K562 (cell line): ENCODE measurements around the gene SPECC1L. TPM values are rescaled to one million over a fixed set of nuclear protein-coding genes. Genes with fewer than 3 reads are reported as not detected.

ENCODE experiments used
- ATAC-seq: fragments of 200-7000 bp; cut with Tn5 transposase; 3 replicates; pipeline ENCODE4 v1.9.1; 2020; ENCODE audit warnings: moderate library complexity
- BruUV-seq: library from RNA; stranded (reverse); fragments of 400-500 nt; replicated peaks from 2 replicates; lab custom pipeline; 2021; lab: Mats Ljungman, UMichigan
- CTCF ChIA-PET: fragments of 300-600 bp; formaldehyde crosslinking; extraction: SDS; loops from one replicate; lab custom pipeline; 2021; ENCODE audit warnings: low intra/inter-chr PET ratio; lab: Yijun Ruan, JAX
- POLR2A ChIA-PET: fragments of 300-600, 350-650 bp; sonication (Branson Sonifier 250); formaldehyde crosslinking; extraction: SDS; loops from one replicate; lab custom pipeline; 2021; ENCODE audit warnings: antibody characterized with exemption, inconsistent platforms; lab: Yijun Ruan, JAX
- DNase-seq, 4 experiments: peaks; one replicate each; pipeline versions ENCODE4 v3.0.0 to v3.0.0-alpha.2; 2011 to 2018; ENCODE audit warnings: low spot score in 3 of 4, mixed read lengths in 3 of 4; ENCODE audit errors: extremely low read depth in 1 of 4
- FAIRE-seq: peaks from 2 replicates; lab custom pipeline; 2011; peaks lifted over from hg19 to GRCh38; lab: Jason Lieb, UNC
- H2AFZ ChIP-seq: 2 replicates; pipeline ENCODE4 v1.6.0; 2011; ENCODE audit warnings: low read depth, low read length, control low read depth, inconsistent platforms
- H3K27ac ChIP-seq: fragments of 200-600 bp; 3 replicates; pipeline ENCODE4 v1.8.0; 2011; ENCODE audit warnings: low read depth, mild to moderate bottlenecking, control low read depth, inconsistent platforms, low read length, moderate library complexity, mixed read lengths; ENCODE audit errors: extremely low read depth
- H3K27me3 ChIP-seq, 2 experiments: fragments of 300-600 bp in 1 of 2; 2 replicates in 1 of 2; 3 replicates in 1 of 2; pipeline versions ENCODE4 v1.6.0 to v1.8.0; 2011; ENCODE audit warnings: inconsistent platforms in 2 of 2, low read length in 2 of 2, mild to moderate bottlenecking in 1 of 2, mixed read lengths in 1 of 2, moderate library complexity in 1 of 2; ENCODE audit not compliant: control insufficient read depth in 2 of 2, insufficient read depth in 2 of 2
- H3K36me3 ChIP-seq: fragments of 300-600 bp; 3 replicates; pipeline ENCODE4 v1.8.0; 2011; ENCODE audit warnings: mild to moderate bottlenecking, low read length, inconsistent platforms; ENCODE audit not compliant: control insufficient read depth, insufficient read depth
- H3K4me1 ChIP-seq, 2 experiments: fragments of 200-600 bp in 1 of 2; replicated peaks in 1 of 2; 2 replicates in 1 of 2; 3 replicates in 1 of 2; pipeline versions ENCODE4 v1.5.1 to v1.8.0; 2011; ENCODE audit warnings: inconsistent platforms in 2 of 2, low read length in 2 of 2, mild to moderate bottlenecking in 1 of 2, mixed read lengths in 1 of 2, moderate library complexity in 1 of 2; ENCODE audit not compliant: control insufficient read depth in 2 of 2, insufficient read depth in 2 of 2
- H3K4me2 ChIP-seq: 2 replicates; pipeline ENCODE4 v1.6.1; 2011; ENCODE audit warnings: low read length, control low read depth, inconsistent platforms, mixed read lengths; ENCODE audit not compliant: insufficient read depth
- H3K4me3 ChIP-seq: fragments of 200-600 bp; sonication (generic), shearing (Covaris generic); 2 replicates; pipeline ENCODE4 v1.5.1; 2016; ENCODE audit warnings: control low read depth, inconsistent platforms
- H3K79me2 ChIP-seq: fragments of 200-600 bp; 3 replicates; pipeline ENCODE4 v1.8.0; 2011; ENCODE audit warnings: low read length, inconsistent platforms; ENCODE audit not compliant: control insufficient read depth, insufficient read depth
- H3K9ac ChIP-seq, 2 experiments: 2 replicates each; pipeline versions ENCODE4 v1.6.0 to v1.6.1; 2011; ENCODE audit warnings: low read depth in 2 of 2, low read length in 2 of 2, control low read depth in 1 of 2, inconsistent platforms in 1 of 2, mild to moderate bottlenecking in 1 of 2, mixed read lengths in 1 of 2; ENCODE audit not compliant: insufficient read depth in 1 of 2
- H3K9me1 ChIP-seq: one replicate; pipeline ENCODE4 v1.6.0; 2011; ENCODE audit warnings: inconsistent platforms, mild to moderate bottlenecking, low read length, moderate library complexity; ENCODE audit not compliant: control insufficient read depth, insufficient read depth
- H3K9me3 ChIP-seq: replicated peaks from 2 replicates; pipeline ENCODE4 v1.5.1; 2011; ENCODE audit warnings: low read depth, low read length, inconsistent platforms; ENCODE audit not compliant: control insufficient read depth, insufficient read depth
- H4K20me1 ChIP-seq: replicated peaks from 2 replicates; pipeline ENCODE4 v1.6.1; 2011; ENCODE audit warnings: low read length, inconsistent platforms, mixed read lengths; ENCODE audit not compliant: control insufficient read depth, insufficient read depth
- ARHGAP35 ChIP-seq: fragments of 450-650 bp; IDR thresholded peaks from 2 replicates; pipeline ENCODE4 v1.6.1; 2018; ENCODE audit not compliant: partially characterized antibody
- CEBPG ChIP-seq, 3 experiments: fragments of 200-800 bp in 1 of 3; sonication (Bioruptor generic) in 1 of 3; sonication (generic) in 1 of 3; formaldehyde crosslinking in 1 of 3; IDR thresholded peaks in 2 of 3; conservative IDR thresholded peaks in 1 of 3; 2 replicates each; pipeline versions ENCODE4 v1.6.1 to v1.8.0; 2016 to 2022; ENCODE audit warnings: missing compliant biosample characterization in 2 of 3, missing genetic modification characterization in 2 of 3, mild to moderate bottlenecking in 1 of 3, missing genetic modification reagents in 1 of 3
- RBM34 ChIP-seq: fragments of 200-400 bp; formaldehyde crosslinking; IDR thresholded peaks from 2 replicates; pipeline ENCODE4 v1.6.1; 2018; ENCODE audit warnings: low read length, borderline replicate concordance; ENCODE audit not compliant: insufficient read depth
- TARDBP ChIP-seq: fragments of 450-650 bp; IDR thresholded peaks from 2 replicates; pipeline ENCODE4 v1.6.1; 2016
- WGBS: fragments of 100-300 bp; shearing (Covaris generic); methylation state at CpG from one replicate; pipeline ENCODE4 v1.1.6; 2016; ENCODE audit warnings: low coverage, mixed read lengths; ENCODE audit not compliant: insufficient coverage; ENCODE audit errors: missing lambda C conversion rate; 5-methylcytosine and 5-hydroxymethylcytosine counted together
- in situ Hi-C: fragments of 300-500 bp; cut with MboI; formaldehyde crosslinking; loops from 4 replicates; pipeline ENCODE4 v1.15.0; 2018; ENCODE audit warnings: inconsistent platforms, mixed read lengths
- intact Hi-C: fragments of 100-400 bp; cut with micrococcal nuclease; formaldehyde crosslinking; loops from 2 replicates; pipeline ENCODE4 v1.14.2; 2022
- polyA plus RNA-seq, 8 experiments: library from polyadenylated mRNA; depleted of rRNA in 4 of 8; stranded (reverse) in 5 of 8; unstranded in 3 of 8; fragments of >200 nt; fragmentation: Nextera tagmentation in 2 of 8; fragmentation: Illumina TruSeq in 1 of 8; extraction: Ambion mirVana in 2 of 8; extraction: Trizol in 1 of 8; gene quantifications; 2 replicates each; pipeline versions ENCODE4 v1.2.1 to v1.2.3, GENCODE V29; 2011 to 2014; ENCODE audit warnings: inconsistent platforms in 1 of 8, missing spikeins in 1 of 8
- total RNA-seq, 7 experiments: library from RNA; depleted of rRNA in 6 of 7; stranded (reverse); fragments of >200 nt in 6 of 7; fragmentation: Illumina TruSeq in 2 of 7; extraction: Trizol in 2 of 7; gene quantifications; 2 replicates each; pipeline versions ENCODE4 v1.2.1 to v1.2.3, GENCODE V29; 2011 to 2021; ENCODE audit warnings: low replicate concordance in 1 of 7
- TF ChIP-seq, protein P1 (sequence below): fragments of 250-450 bp; sonication (Bioruptor Pico); IDR thresholded peaks from 2 replicates; pipeline ENCODE4 v1.6.1; 2021; ENCODE audit warnings: mild to moderate bottlenecking
- TF ChIP-seq, protein P2 (sequence below): fragments of 250-450 bp; sonication (Bioruptor Pico); IDR thresholded peaks from 2 replicates; pipeline ENCODE4 v1.8.0; 2021; ENCODE audit warnings: mild to moderate bottlenecking, moderate library complexity
- TF ChIP-seq, protein P3 (sequence below): fragments of 450-650 bp; IDR thresholded peaks from 2 replicates; pipeline ENCODE4 v1.7.1; 2018; ENCODE audit warnings: mild to moderate bottlenecking, low read depth; ENCODE audit not compliant: partially characterized antibody
- TF ChIP-seq, protein P4 (sequence below), 3 experiments: IDR thresholded peaks in 2 of 3; conservative IDR thresholded peaks in 1 of 3; 2 replicates each; pipeline ENCODE4 v1.5.1; 2011 to 2012; ENCODE audit warnings: low read length in 3 of 3, mild to moderate bottlenecking in 3 of 3, control low read depth in 2 of 3, improper control_type of control experiment in 1 of 3, inconsistent platforms in 1 of 3, low read depth in 1 of 3, mixed read lengths in 1 of 3, moderate library complexity in 1 of 3; ENCODE audit not compliant: insufficient read depth in 2 of 3
- TF ChIP-seq, protein P5 (sequence below): sonication (generic); formaldehyde crosslinking; IDR thresholded peaks from 2 replicates; pipeline ENCODE4 v1.8.0; 2023; ENCODE audit warnings: mild to moderate bottlenecking, missing genetic modification reagents

Gene SPECC1L
- total and polyA plus RNA-seq, 9 of the 15 experiments (the other 6 are each of a cell fraction or from before 2014, with no cell fraction given): 1.4 to 27.9 (median 14.5) TPM

DNA sequence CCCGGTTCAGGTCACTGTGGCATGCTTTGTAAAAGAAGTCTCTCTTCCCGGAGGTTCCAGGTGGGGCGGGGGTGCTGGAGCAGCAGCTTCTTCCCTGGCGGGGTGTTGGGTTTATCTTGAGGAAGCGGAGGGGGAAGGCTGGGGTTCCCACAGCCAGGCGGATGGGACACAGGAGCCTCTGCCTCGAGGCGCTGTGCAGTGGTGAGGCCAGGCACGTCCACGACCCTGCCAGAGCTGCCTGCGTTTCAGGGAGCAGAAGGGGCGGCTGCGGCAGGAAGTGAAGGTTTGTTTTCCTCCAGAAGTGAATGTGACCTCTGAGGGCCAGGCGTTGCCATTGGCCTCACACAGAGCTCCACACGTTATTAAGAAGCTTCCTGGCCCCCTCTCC, 136.6 kb downstream of the SPECC1L start (continued):
- TF ChIP-seq, protein P1, sequence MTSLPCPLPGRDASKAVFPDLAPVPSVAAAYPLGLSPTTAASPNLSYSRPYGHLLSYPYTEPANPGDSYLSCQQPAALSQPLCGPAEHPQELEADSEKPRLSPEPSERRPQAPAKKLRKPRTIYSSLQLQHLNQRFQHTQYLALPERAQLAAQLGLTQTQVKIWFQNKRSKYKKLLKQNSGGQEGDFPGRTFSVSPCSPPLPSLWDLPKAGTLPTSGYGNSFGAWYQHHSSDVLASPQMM: no peak
- TF ChIP-seq, protein P2, sequence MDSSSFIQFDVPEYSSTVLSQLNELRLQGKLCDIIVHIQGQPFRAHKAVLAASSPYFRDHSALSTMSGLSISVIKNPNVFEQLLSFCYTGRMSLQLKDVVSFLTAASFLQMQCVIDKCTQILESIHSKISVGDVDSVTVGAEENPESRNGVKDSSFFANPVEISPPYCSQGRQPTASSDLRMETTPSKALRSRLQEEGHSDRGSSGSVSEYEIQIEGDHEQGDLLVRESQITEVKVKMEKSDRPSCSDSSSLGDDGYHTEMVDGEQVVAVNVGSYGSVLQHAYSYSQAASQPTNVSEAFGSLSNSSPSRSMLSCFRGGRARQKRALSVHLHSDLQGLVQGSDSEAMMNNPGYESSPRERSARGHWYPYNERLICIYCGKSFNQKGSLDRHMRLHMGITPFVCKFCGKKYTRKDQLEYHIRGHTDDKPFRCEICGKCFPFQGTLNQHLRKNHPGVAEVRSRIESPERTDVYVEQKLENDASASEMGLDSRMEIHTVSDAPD (CRISPR knock-in tag): no peak
- TF ChIP-seq, protein P3, sequence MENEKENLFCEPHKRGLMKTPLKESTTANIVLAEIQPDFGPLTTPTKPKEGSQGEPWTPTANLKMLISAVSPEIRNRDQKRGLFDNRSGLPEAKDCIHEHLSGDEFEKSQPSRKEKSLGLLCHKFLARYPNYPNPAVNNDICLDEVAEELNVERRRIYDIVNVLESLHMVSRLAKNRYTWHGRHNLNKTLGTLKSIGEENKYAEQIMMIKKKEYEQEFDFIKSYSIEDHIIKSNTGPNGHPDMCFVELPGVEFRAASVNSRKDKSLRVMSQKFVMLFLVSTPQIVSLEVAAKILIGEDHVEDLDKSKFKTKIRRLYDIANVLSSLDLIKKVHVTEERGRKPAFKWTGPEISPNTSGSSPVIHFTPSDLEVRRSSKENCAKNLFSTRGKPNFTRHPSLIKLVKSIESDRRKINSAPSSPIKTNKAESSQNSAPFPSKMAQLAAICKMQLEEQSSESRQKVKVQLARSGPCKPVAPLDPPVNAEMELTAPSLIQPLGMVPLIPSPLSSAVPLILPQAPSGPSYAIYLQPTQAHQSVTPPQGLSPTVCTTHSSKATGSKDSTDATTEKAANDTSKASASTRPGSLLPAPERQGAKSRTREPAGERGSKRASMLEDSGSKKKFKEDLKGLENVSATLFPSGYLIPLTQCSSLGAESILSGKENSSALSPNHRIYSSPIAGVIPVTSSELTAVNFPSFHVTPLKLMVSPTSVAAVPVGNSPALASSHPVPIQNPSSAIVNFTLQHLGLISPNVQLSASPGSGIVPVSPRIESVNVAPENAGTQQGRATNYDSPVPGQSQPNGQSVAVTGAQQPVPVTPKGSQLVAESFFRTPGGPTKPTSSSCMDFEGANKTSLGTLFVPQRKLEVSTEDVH: no peak
- no peak for TF ChIP-seq ARHGAP35
- no peak for TF ChIP-seq TARDBP
- TF ChIP-seq RBM34: no peak

DNA sequence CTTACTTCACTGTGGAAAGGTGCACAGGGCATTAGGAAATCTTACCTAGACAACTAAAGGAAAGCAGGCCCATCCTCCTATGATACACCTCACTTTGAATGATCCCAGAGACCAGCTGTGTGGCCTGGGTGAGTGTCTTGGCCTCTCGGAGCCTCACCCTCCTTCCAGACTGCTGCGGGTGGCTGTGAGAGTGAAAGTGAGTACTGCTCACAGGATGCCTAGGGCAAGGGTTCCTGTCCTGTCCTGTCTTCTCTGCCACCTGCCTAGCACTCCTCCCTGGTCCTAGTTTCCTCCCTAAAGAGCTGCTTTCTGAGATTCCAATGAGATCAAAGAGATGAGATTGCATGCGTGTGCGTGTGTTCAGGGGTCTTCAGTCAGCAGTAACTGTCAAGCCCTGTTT, 137.3 kb downstream of the SPECC1L start:
- Histone ChIP-seq H3K79me2 (no peaks in the 10 kb centered on the region), H3K9me1 (no peaks in the 10 kb centered on the region), H3K27ac (no peak overlapping the region), H3K4me1 (peaks cover 10 to 16% of the 10 kb centered on the region in 2 experiments; a peak in 4 of 5 replicates), H3K36me3 (peaks cover 20% of the 10 kb centered on the region; the same call in 1 of the 3 replicates), H3K4me2 (no peak overlapping the region), H3K27me3 (no peaks in the 10 kb centered on the region), H3K9ac (no peak overlapping the region), H2AFZ (no peak overlapping the region), H3K4me3 (no peak overlapping the region), H3K9me3 (no peaks in the 10 kb centered on the region), H4K20me1 (no peaks in the 10 kb centered on the region; the same call in 1 of the 2 replicates)
- 92% methylated on average over 4 of the region's 4 CpGs for WGBS
- FAIRE-seq (no peak), DNase-seq (no peak), ATAC-seq (no peak)
- intact Hi-C loops (no loop called here), in situ Hi-C loops (no loop called here)
- ChIA-PET CTCF (no interaction called here), POLR2A (no interaction called here)
- no TSS peak for BruUV-seq
- TF ChIP-seq, protein P4, sequence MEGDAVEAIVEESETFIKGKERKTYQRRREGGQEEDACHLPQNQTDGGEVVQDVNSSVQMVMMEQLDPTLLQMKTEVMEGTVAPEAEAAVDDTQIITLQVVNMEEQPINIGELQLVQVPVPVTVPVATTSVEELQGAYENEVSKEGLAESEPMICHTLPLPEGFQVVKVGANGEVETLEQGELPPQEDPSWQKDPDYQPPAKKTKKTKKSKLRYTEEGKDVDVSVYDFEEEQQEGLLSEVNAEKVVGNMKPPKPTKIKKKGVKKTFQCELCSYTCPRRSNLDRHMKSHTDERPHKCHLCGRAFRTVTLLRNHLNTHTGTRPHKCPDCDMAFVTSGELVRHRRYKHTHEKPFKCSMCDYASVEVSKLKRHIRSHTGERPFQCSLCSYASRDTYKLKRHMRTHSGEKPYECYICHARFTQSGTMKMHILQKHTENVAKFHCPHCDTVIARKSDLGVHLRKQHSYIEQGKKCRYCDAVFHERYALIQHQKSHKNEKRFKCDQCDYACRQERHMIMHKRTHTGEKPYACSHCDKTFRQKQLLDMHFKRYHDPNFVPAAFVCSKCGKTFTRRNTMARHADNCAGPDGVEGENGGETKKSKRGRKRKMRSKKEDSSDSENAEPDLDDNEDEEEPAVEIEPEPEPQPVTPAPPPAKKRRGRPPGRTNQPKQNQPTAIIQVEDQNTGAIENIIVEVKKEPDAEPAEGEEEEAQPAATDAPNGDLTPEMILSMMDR (IDR thresholded peaks at IDR 0.05 in 2 of 3, conservative IDR thresholded peaks at IDR 0.05 in 1 of 3; ENCODE audit: insufficient read depth in 2 of 3, low read depth in 1 of 3, low read length in 3 of 3): no peak
- TF ChIP-seq CEBPG (CRISPR knock-in tag; IDR thresholded peaks at IDR 0.05): no peak
- TF ChIP-seq CEBPG (tag; conservative IDR thresholded peaks at IDR 0.05 in 1 of 2, IDR thresholded peaks at IDR 0.05 in 1 of 2): no peak
- TF ChIP-seq, protein P5, sequence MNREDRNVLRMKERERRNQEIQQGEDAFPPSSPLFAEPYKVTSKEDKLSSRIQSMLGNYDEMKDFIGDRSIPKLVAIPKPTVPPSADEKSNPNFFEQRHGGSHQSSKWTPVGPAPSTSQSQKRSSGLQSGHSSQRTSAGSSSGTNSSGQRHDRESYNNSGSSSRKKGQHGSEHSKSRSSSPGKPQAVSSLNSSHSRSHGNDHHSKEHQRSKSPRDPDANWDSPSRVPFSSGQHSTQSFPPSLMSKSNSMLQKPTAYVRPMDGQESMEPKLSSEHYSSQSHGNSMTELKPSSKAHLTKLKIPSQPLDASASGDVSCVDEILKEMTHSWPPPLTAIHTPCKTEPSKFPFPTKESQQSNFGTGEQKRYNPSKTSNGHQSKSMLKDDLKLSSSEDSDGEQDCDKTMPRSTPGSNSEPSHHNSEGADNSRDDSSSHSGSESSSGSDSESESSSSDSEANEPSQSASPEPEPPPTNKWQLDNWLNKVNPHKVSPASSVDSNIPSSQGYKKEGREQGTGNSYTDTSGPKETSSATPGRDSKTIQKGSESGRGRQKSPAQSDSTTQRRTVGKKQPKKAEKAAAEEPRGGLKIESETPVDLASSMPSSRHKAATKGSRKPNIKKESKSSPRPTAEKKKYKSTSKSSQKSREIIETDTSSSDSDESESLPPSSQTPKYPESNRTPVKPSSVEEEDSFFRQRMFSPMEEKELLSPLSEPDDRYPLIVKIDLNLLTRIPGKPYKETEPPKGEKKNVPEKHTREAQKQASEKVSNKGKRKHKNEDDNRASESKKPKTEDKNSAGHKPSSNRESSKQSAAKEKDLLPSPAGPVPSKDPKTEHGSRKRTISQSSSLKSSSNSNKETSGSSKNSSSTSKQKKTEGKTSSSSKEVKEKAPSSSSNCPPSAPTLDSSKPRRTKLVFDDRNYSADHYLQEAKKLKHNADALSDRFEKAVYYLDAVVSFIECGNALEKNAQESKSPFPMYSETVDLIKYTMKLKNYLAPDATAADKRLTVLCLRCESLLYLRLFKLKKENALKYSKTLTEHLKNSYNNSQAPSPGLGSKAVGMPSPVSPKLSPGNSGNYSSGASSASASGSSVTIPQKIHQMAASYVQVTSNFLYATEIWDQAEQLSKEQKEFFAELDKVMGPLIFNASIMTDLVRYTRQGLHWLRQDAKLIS: no peak
